K562 (cell line): ENCODE results near the gene SPOCD1. TPM values are rescaled to one million over a fixed set of nuclear protein-coding genes. Genes with fewer than 3 reads are reported as not detected.

Experiments
- ATAC-seq: fragments of 200-7000 bp; cut with Tn5 transposase; 3 replicates; pipeline ENCODE4 v1.9.1; 2020; ENCODE audit warnings: moderate library complexity
- BruUV-seq: library from RNA; stranded (reverse); fragments of 400-500 nt; replicated peaks from 2 replicates; lab custom pipeline; 2021; lab: Mats Ljungman, UMichigan
- CTCF ChIA-PET: fragments of 300-600 bp; formaldehyde crosslinking; extraction: SDS; loops from one replicate; lab custom pipeline; 2021; ENCODE audit warnings: low intra/inter-chr PET ratio; lab: Yijun Ruan, JAX
- POLR2A ChIA-PET: fragments of 300-600, 350-650 bp; sonication (Branson Sonifier 250); formaldehyde crosslinking; extraction: SDS; loops from one replicate; lab custom pipeline; 2021; ENCODE audit warnings: antibody characterized with exemption, inconsistent platforms; lab: Yijun Ruan, JAX
- DNase-seq, 4 experiments: peaks; one replicate each; pipeline versions ENCODE4 v3.0.0 to v3.0.0-alpha.2; 2011 to 2018; ENCODE audit warnings: low spot score in 3 of 4, mixed read lengths in 3 of 4; ENCODE audit errors: extremely low read depth in 1 of 4
- FAIRE-seq: peaks from 2 replicates; lab custom pipeline; 2011; peaks lifted over from hg19 to GRCh38; lab: Jason Lieb, UNC
- H2AFZ ChIP-seq: 2 replicates; pipeline ENCODE4 v1.6.0; 2011; ENCODE audit warnings: low read depth, low read length, control low read depth, inconsistent platforms
- H3K27ac ChIP-seq: fragments of 200-600 bp; 3 replicates; pipeline ENCODE4 v1.8.0; 2011; ENCODE audit warnings: low read depth, mild to moderate bottlenecking, control low read depth, inconsistent platforms, low read length, moderate library complexity, mixed read lengths; ENCODE audit errors: extremely low read depth
- H3K27me3 ChIP-seq, 2 experiments: fragments of 300-600 bp in 1 of 2; 2 replicates in 1 of 2; 3 replicates in 1 of 2; pipeline versions ENCODE4 v1.6.0 to v1.8.0; 2011; ENCODE audit warnings: inconsistent platforms in 2 of 2, low read length in 2 of 2, mild to moderate bottlenecking in 1 of 2, mixed read lengths in 1 of 2, moderate library complexity in 1 of 2; ENCODE audit not compliant: control insufficient read depth in 2 of 2, insufficient read depth in 2 of 2
- H3K36me3 ChIP-seq: fragments of 300-600 bp; 3 replicates; pipeline ENCODE4 v1.8.0; 2011; ENCODE audit warnings: mild to moderate bottlenecking, low read length, inconsistent platforms; ENCODE audit not compliant: control insufficient read depth, insufficient read depth
- H3K4me1 ChIP-seq, 2 experiments: fragments of 200-600 bp in 1 of 2; replicated peaks in 1 of 2; 2 replicates in 1 of 2; 3 replicates in 1 of 2; pipeline versions ENCODE4 v1.5.1 to v1.8.0; 2011; ENCODE audit warnings: inconsistent platforms in 2 of 2, low read length in 2 of 2, mild to moderate bottlenecking in 1 of 2, mixed read lengths in 1 of 2, moderate library complexity in 1 of 2; ENCODE audit not compliant: control insufficient read depth in 2 of 2, insufficient read depth in 2 of 2
- H3K4me2 ChIP-seq: 2 replicates; pipeline ENCODE4 v1.6.1; 2011; ENCODE audit warnings: low read length, control low read depth, inconsistent platforms, mixed read lengths; ENCODE audit not compliant: insufficient read depth
- H3K4me3 ChIP-seq: fragments of 200-600 bp; sonication (generic), shearing (Covaris generic); 2 replicates; pipeline ENCODE4 v1.5.1; 2016; ENCODE audit warnings: control low read depth, inconsistent platforms
- H3K79me2 ChIP-seq: fragments of 200-600 bp; 3 replicates; pipeline ENCODE4 v1.8.0; 2011; ENCODE audit warnings: low read length, inconsistent platforms; ENCODE audit not compliant: control insufficient read depth, insufficient read depth
- H3K9ac ChIP-seq, 2 experiments: 2 replicates each; pipeline versions ENCODE4 v1.6.0 to v1.6.1; 2011; ENCODE audit warnings: low read depth in 2 of 2, low read length in 2 of 2, control low read depth in 1 of 2, inconsistent platforms in 1 of 2, mild to moderate bottlenecking in 1 of 2, mixed read lengths in 1 of 2; ENCODE audit not compliant: insufficient read depth in 1 of 2
- H3K9me1 ChIP-seq: one replicate; pipeline ENCODE4 v1.6.0; 2011; ENCODE audit warnings: inconsistent platforms, mild to moderate bottlenecking, low read length, moderate library complexity; ENCODE audit not compliant: control insufficient read depth, insufficient read depth
- H3K9me3 ChIP-seq: replicated peaks from 2 replicates; pipeline ENCODE4 v1.5.1; 2011; ENCODE audit warnings: low read depth, low read length, inconsistent platforms; ENCODE audit not compliant: control insufficient read depth, insufficient read depth
- H4K20me1 ChIP-seq: replicated peaks from 2 replicates; pipeline ENCODE4 v1.6.1; 2011; ENCODE audit warnings: low read length, inconsistent platforms, mixed read lengths; ENCODE audit not compliant: control insufficient read depth, insufficient read depth
- ASH1L ChIP-seq: fragments of 450-650 bp; IDR thresholded peaks from 2 replicates; pipeline ENCODE4 v1.6.1; 2018; ENCODE audit warnings: borderline replicate concordance, mild to moderate bottlenecking, low read depth; ENCODE audit not compliant: partially characterized antibody
- ATF3 ChIP-seq, 2 experiments: fragments of 450-650 bp in 1 of 2; sonication (generic) in 1 of 2; formaldehyde crosslinking in 1 of 2; IDR thresholded peaks in 1 of 2; conservative IDR thresholded peaks in 1 of 2; 2 replicates each; pipeline versions ENCODE4 v1.6.1 to v1.8.1; 2016 to 2023; ENCODE audit warnings: mild to moderate bottlenecking in 2 of 2, moderate library complexity in 2 of 2, inconsistent platforms in 1 of 2, missing genetic modification reagents in 1 of 2
- CBX3 ChIP-seq, 2 experiments: IDR thresholded peaks; 1 replicate in 1 of 2; 2 replicates in 1 of 2; pipeline ENCODE4 v1.6.1; 2012; ENCODE audit warnings: inconsistent platforms in 2 of 2, low read length in 2 of 2, borderline replicate concordance in 1 of 2, control low read depth in 1 of 2
- CUX1 ChIP-seq: fragments of 200-800 bp; sonication (Bioruptor generic); IDR thresholded peaks from 2 replicates; pipeline ENCODE4 v1.6.1; 2016; ENCODE audit warnings: missing genetic modification characterization, missing compliant biosample characterization
- GMEB1 ChIP-seq: fragments of 250-450 bp; sonication (Bioruptor Pico); IDR thresholded peaks from 2 replicates; pipeline ENCODE4 v1.4.0; 2020; ENCODE audit warnings: mild to moderate bottlenecking
- HNRNPK ChIP-seq: fragments of 200-400 bp; formaldehyde crosslinking; IDR thresholded peaks from one replicate; pipeline ENCODE4 v1.6.1; 2018; ENCODE audit warnings: mild to moderate bottlenecking, low read depth, low read length; ENCODE audit not compliant: poor library complexity, severe bottlenecking
- MXI1 ChIP-seq: IDR thresholded peaks from 2 replicates; pipeline ENCODE4 v1.6.1; 2011; ENCODE audit warnings: low read depth, mild to moderate bottlenecking, improper control_type of control experiment, low read length
- PHB ChIP-seq: fragments of 250-450 bp; sonication (Bioruptor Pico); IDR thresholded peaks from 2 replicates; pipeline ENCODE4 v1.5.0; 2021
- PHTF2 ChIP-seq: fragments of 250-450 bp; sonication (Bioruptor Pico); IDR thresholded peaks from 2 replicates; pipeline ENCODE4 v1.5.0; 2021; ENCODE audit warnings: mild to moderate bottlenecking
- RBM15 ChIP-seq: fragments of 200-400 bp; formaldehyde crosslinking; IDR thresholded peaks from 2 replicates; pipeline ENCODE4 v1.6.1; 2018; ENCODE audit warnings: mild to moderate bottlenecking, low read length, moderate library complexity; ENCODE audit not compliant: insufficient read depth
- RCOR1 ChIP-seq, 2 experiments: IDR thresholded peaks; 2 replicates each; pipeline ENCODE4 v1.6.1; 2012; ENCODE audit warnings: low read depth in 2 of 2, low read length in 2 of 2, borderline replicate concordance in 1 of 2, improper control_type of control experiment in 1 of 2
- ZEB2 ChIP-seq: fragments of 450-650 bp; IDR thresholded peaks from 2 replicates; pipeline ENCODE4 v1.6.1; 2016
- WGBS: fragments of 100-300 bp; shearing (Covaris generic); methylation state at CpG from one replicate; pipeline ENCODE4 v1.1.6; 2016; ENCODE audit warnings: low coverage, mixed read lengths; ENCODE audit not compliant: insufficient coverage; ENCODE audit errors: missing lambda C conversion rate; 5-methylcytosine and 5-hydroxymethylcytosine counted together
- in situ Hi-C: fragments of 300-500 bp; cut with MboI; formaldehyde crosslinking; loops from 4 replicates; pipeline ENCODE4 v1.15.0; 2018; ENCODE audit warnings: inconsistent platforms, mixed read lengths
- intact Hi-C: fragments of 100-400 bp; cut with micrococcal nuclease; formaldehyde crosslinking; loops from 2 replicates; pipeline ENCODE4 v1.14.2; 2022
- polyA plus RNA-seq, 8 experiments: library from polyadenylated mRNA; depleted of rRNA in 4 of 8; stranded (reverse) in 5 of 8; unstranded in 3 of 8; fragments of >200 nt; fragmentation: Nextera tagmentation in 2 of 8; fragmentation: Illumina TruSeq in 1 of 8; extraction: Ambion mirVana in 2 of 8; extraction: Trizol in 1 of 8; gene quantifications; 2 replicates each; pipeline versions ENCODE4 v1.2.1 to v1.2.3, GENCODE V29; 2011 to 2014; ENCODE audit warnings: inconsistent platforms in 1 of 8, missing spikeins in 1 of 8
- total RNA-seq, 7 experiments: library from RNA; depleted of rRNA in 6 of 7; stranded (reverse); fragments of >200 nt in 6 of 7; fragmentation: Illumina TruSeq in 2 of 7; extraction: Trizol in 2 of 7; gene quantifications; 2 replicates each; pipeline versions ENCODE4 v1.2.1 to v1.2.3, GENCODE V29; 2011 to 2021; ENCODE audit warnings: low replicate concordance in 1 of 7

Gene SPOCD1
- total and polyA plus RNA-seq, 9 of the 15 experiments (the other 6 are each of a cell fraction or from before 2014, with no cell fraction given): 0.03 to 0.71 (median 0.26) TPM; not detected in 1

- peak; percentile 59 for ATAC-seq
- WGBS: 45% methylated on average over 12 of the region's 12 CpGs
- CTCF ChIA-PET: no interaction called here
- TF ChIP-seq PHB (CRISPR knock-in tag): no peak
- no peak for TF ChIP-seq RCOR1 (IDR thresholded peaks at IDR 0.05; ENCODE audit: borderline replicate concordance in 1 of 2, low read depth in 2 of 2, low read length in 2 of 2)
- TF ChIP-seq CBX3 (IDR thresholded peaks at IDR 0.05; ENCODE audit: borderline replicate concordance in 1 of 2, low read length in 2 of 2): no peak
- TF ChIP-seq ZEB2: no peak
- no peak for TF ChIP-seq ATF3 (IDR thresholded peaks at IDR 0.05)
- TF ChIP-seq ATF3 (CRISPR knock-in tag; conservative IDR thresholded peaks at IDR 0.05): no peak
- TF ChIP-seq ASH1L: no peak
- TF ChIP-seq PHTF2 (CRISPR knock-in tag): no peak
- TF ChIP-seq MXI1: no peak
- no peak for TF ChIP-seq RBM15
- no peak for TF ChIP-seq GMEB1 (CRISPR knock-in tag)
- no peak for TF ChIP-seq HNRNPK
- 0 out of 2 replicates have a peak, but pooled peaks have one; percentile 43 for TF ChIP-seq CUX1 (CRISPR knock-in tag)
These were observed 39.4 kb upstream of the SPOCD1 start for GRCh38 chr1:31855038-31855845.

More at GRCh38 chr1:31855038-31855845, 39.4 kb upstream of the SPOCD1 start:
- FAIRE-seq (peak; percentile 44), DNase-seq (peak in 1 of 4 experiments; percentile 26)
- H2AFZ ChIP-seq: peak overlapping the region; percentile 92
- H4K20me1 ChIP-seq: no peaks in the 10 kb centered on the region
- peak overlapping the region; percentile 6; the same call in 1 of the 2 replicates for H3K4me2 ChIP-seq
- in situ Hi-C loops: no loop called here
- H3K9me3 ChIP-seq: no peaks in the 10 kb centered on the region
- no peaks in the 10 kb centered on the region for H3K36me3 ChIP-seq
- peaks cover 0 to 10% of the 10 kb centered on the region in 2 experiments; a peak in 3 of 5 replicates for H3K4me1 ChIP-seq
- H3K9ac ChIP-seq: 0 out of 4 replicates have a peak overlapping the region, but pooled peaks of 1 of the 2 experiments have one; percentile 6
- BruUV-seq: no TSS peak
- no peaks in the 10 kb centered on the region for H3K9me1 ChIP-seq
- H3K27me3 ChIP-seq: no peaks in the 10 kb centered on the region; a peak in 1 of 5 replicates
- no peaks in the 10 kb centered on the region for H3K79me2 ChIP-seq
- H3K4me3 ChIP-seq: no peak overlapping the region
- POLR2A ChIA-PET: interaction anchor here (0.6 to 1.5 kb wide), 4 partner anchors 11 to 368 kb away, joined by 3 to 4 read pairs (median 4); no protein-coding TSS in a partner anchor
- intact Hi-C loops: no loop called here
- H3K27ac ChIP-seq: peak overlapping the region; percentile 9; the same call in 1 of the 3 replicates
